K562 (cell line): ENCODE measurements around the gene ATP2A3. TPM values are rescaled to one million over a fixed set of nuclear protein-coding genes. Genes with fewer than 3 reads are reported as not detected.
A peak's percentile ranks its signal among the peaks of the same experiment; 100 is the strongest.

Experiments
- ARID3B ChIP-seq: fragments of 250-450 bp; sonication (Bioruptor Pico); IDR thresholded peaks from 2 replicates; pipeline ENCODE4 v1.4.0; 2020; ENCODE audit warnings: borderline replicate concordance
- ATF7 ChIP-seq: fragments of 450-650 bp; IDR thresholded peaks from 2 replicates; pipeline ENCODE4 v1.7.1; 2014; ENCODE audit warnings: mild to moderate bottlenecking, moderate library complexity
- CAMTA2 ChIP-seq: fragments of 250-450 bp; sonication (Bioruptor Pico); conservative IDR thresholded peaks from 2 replicates; pipeline ENCODE4 v1.5.1; 2022
- CEBPZ ChIP-seq: fragments of 150-350 bp; IDR thresholded peaks from 2 replicates; pipeline ENCODE4 v1.6.1; 2014; ENCODE audit warnings: low read depth, mild to moderate bottlenecking, low read length, borderline replicate concordance
- CTBP1 ChIP-seq: fragments of 450-650 bp; IDR thresholded peaks from 2 replicates; pipeline ENCODE4 v1.6.1; 2016; ENCODE audit warnings: borderline replicate concordance
- GABPA ChIP-seq: fragments of 200-800 bp; sonication (Bioruptor generic); conservative IDR thresholded peaks from 2 replicates; pipeline ENCODE4 v1.6.1; 2016; ENCODE audit warnings: low read depth, missing genetic modification characterization, missing compliant biosample characterization
- MCM5 ChIP-seq: fragments of 450-650 bp; IDR thresholded peaks from 2 replicates; pipeline ENCODE4 v1.6.1; 2016; ENCODE audit warnings: low read depth
- MCM7 ChIP-seq, 2 experiments: fragments of 450-650 bp; IDR thresholded peaks; 2 replicates each; pipeline ENCODE4 v1.6.1; 2016 to 2018
- MXD1 ChIP-seq: fragments of 250-450 bp; sonication (Bioruptor Pico); IDR thresholded peaks from 2 replicates; pipeline ENCODE4 v1.8.0; 2021; ENCODE audit warnings: borderline replicate concordance, mild to moderate bottlenecking, moderate library complexity; ENCODE audit not compliant: poor library complexity, severe bottlenecking
- NBN ChIP-seq: fragments of 450-650 bp; IDR thresholded peaks from 2 replicates; pipeline ENCODE4 v1.6.1; 2016; ENCODE audit warnings: low read depth, mild to moderate bottlenecking
- NUFIP1 ChIP-seq: fragments of 450-650 bp; IDR thresholded peaks from 2 replicates; pipeline ENCODE4 v1.6.1; 2018; ENCODE audit not compliant: partially characterized antibody
- PHF8 ChIP-seq: fragments of 200-600 bp; sonication (generic); IDR thresholded peaks from 2 replicates; pipeline ENCODE4 v1.6.1; 2012; ENCODE audit warnings: mixed run types, mild to moderate bottlenecking, inconsistent platforms, low read length, moderate library complexity, borderline replicate concordance
- POLR2G ChIP-seq: fragments of 200-400 bp; formaldehyde crosslinking; IDR thresholded peaks from 2 replicates; pipeline ENCODE4 v1.6.1; 2017; ENCODE audit warnings: low read depth, mild to moderate bottlenecking, antibody characterized with exemption, low read length, moderate library complexity
- RBM39 ChIP-seq: fragments of 200-400 bp; formaldehyde crosslinking; optimal IDR thresholded peaks from 2 replicates; pipeline ENCODE3; 2018; ENCODE audit warnings: low read depth, low read length
- YBX1 ChIP-seq: fragments of 450-650 bp; IDR thresholded peaks from 2 replicates; pipeline ENCODE4 v1.7.1; 2016; ENCODE audit warnings: mild to moderate bottlenecking
- ZBED1 ChIP-seq: IDR thresholded peaks from 2 replicates; pipeline ENCODE4 v1.6.1; 2014
- ZFP91 ChIP-seq: sonication (generic); formaldehyde crosslinking; IDR thresholded peaks from 2 replicates; pipeline ENCODE4 v1.8.0; 2022; ENCODE audit warnings: mild to moderate bottlenecking, missing genetic modification reagents
- ZNF121 ChIP-seq: sonication (generic); formaldehyde crosslinking; conservative IDR thresholded peaks from 2 replicates; pipeline ENCODE4 v1.8.0; 2022; ENCODE audit warnings: missing genetic modification reagents
- ZNF143 ChIP-seq: sonication (generic); formaldehyde crosslinking; IDR thresholded peaks from 2 replicates; pipeline ENCODE4 v1.9.0; 2022; ENCODE audit warnings: mild to moderate bottlenecking, missing genetic modification reagents
- ZNF174 ChIP-seq: fragments of 250-450 bp; sonication (Bioruptor Pico); IDR thresholded peaks from 2 replicates; pipeline ENCODE4 v1.4.0; 2020; ENCODE audit warnings: mild to moderate bottlenecking
- ZNF212 ChIP-seq: fragments of 450-650 bp; formaldehyde crosslinking; IDR thresholded peaks from 2 replicates; pipeline ENCODE4 v1.4.0; 2020; ENCODE audit warnings: mild to moderate bottlenecking
- ZNF324 ChIP-seq: fragments of 250-450 bp; sonication (Bioruptor Pico); IDR thresholded peaks from 2 replicates; pipeline ENCODE4 v1.4.0; 2020; ENCODE audit warnings: mild to moderate bottlenecking
- polyA plus RNA-seq, 8 experiments: library from polyadenylated mRNA; depleted of rRNA in 4 of 8; stranded (reverse) in 5 of 8; unstranded in 3 of 8; fragments of >200 nt; fragmentation: Nextera tagmentation in 2 of 8; fragmentation: Illumina TruSeq in 1 of 8; extraction: Ambion mirVana in 2 of 8; extraction: Trizol in 1 of 8; gene quantifications; 2 replicates each; pipeline versions ENCODE4 v1.2.1 to v1.2.3, GENCODE V29; 2011 to 2014; ENCODE audit warnings: inconsistent platforms in 1 of 8, missing spikeins in 1 of 8
- total RNA-seq, 7 experiments: library from RNA; depleted of rRNA in 6 of 7; stranded (reverse); fragments of >200 nt in 6 of 7; fragmentation: Illumina TruSeq in 2 of 7; extraction: Trizol in 2 of 7; gene quantifications; 2 replicates each; pipeline versions ENCODE4 v1.2.1 to v1.2.3, GENCODE V29; 2011 to 2021; ENCODE audit warnings: low replicate concordance in 1 of 7

ATP2A3 gene
- total and polyA plus RNA-seq, 9 of the 15 experiments (the other 6 are each of a cell fraction or from before 2014, with no cell fraction given), result 0.65 to 103 (median 31.3) TPM

- TF ChIP-seq ARID3B (CRISPR knock-in tag) (no peak), ZNF121 (no peak), GABPA (tag) (no peak), RBM39 (no peak), ATF7 (peak; percentile 93), ZBED1 (no peak), PHF8 (peak; percentile 65; the same call in 1 of the 2 replicates), CAMTA2 (no peak), YBX1 (no peak), MCM7 (IDR thresholded peaks at IDR 0.05) (no peak), MCM5 (no peak), CEBPZ (no peak), ZNF212 (CRISPR knock-in tag) (no peak), ZNF143 (no peak), NBN (0 out of 2 replicates have a peak, but pooled peaks have one; percentile 55), ZFP91 (CRISPR knock-in tag) (no peak), CTBP1 (peak; percentile 85), MXD1 (CRISPR knock-in tag) (no peak), ZNF174 (CRISPR knock-in tag) (no peak), NUFIP1 (no peak), ZNF324 (CRISPR knock-in tag) (no peak), POLR2G (peak; percentile 92)
These were observed 75.7 kb downstream of the ATP2A3 start (continued) for GRCh38 chr17:3888343-3889171.
